Adrenal gland (tissue), 5 donors: ENCODE results near the gene LYRM2.

Experiments
- POLR2A ChIP-seq, 2 donors: fragments of 450-650 bp; IDR thresholded peaks; one replicate each; pipeline ENCODE4 v1.6.1; 2017; ENCODE audit warnings: antibody characterized with exemption in 2 of 2, mild to moderate bottlenecking in 2 of 2, moderate library complexity in 1 of 2
- TF ChIP-seq, protein P1 (sequence below), 6 experiments: fragments of 450-650 bp in 4 of 6; fragments of 200-600 bp in 2 of 6; sonication (generic) in 1 of 6; IDR thresholded peaks; 1 replicate in 5 of 6; 2 replicates in 1 of 6; pipeline versions ENCODE4 v1.5.1 to v1.8.0; 2016 to 2021; ENCODE audit warnings: antibody characterized with exemption in 6 of 6, mild to moderate bottlenecking in 2 of 6, moderate library complexity in 1 of 6
- donor health status: DM: no; HTN: no; CAD: no.

DNA sequence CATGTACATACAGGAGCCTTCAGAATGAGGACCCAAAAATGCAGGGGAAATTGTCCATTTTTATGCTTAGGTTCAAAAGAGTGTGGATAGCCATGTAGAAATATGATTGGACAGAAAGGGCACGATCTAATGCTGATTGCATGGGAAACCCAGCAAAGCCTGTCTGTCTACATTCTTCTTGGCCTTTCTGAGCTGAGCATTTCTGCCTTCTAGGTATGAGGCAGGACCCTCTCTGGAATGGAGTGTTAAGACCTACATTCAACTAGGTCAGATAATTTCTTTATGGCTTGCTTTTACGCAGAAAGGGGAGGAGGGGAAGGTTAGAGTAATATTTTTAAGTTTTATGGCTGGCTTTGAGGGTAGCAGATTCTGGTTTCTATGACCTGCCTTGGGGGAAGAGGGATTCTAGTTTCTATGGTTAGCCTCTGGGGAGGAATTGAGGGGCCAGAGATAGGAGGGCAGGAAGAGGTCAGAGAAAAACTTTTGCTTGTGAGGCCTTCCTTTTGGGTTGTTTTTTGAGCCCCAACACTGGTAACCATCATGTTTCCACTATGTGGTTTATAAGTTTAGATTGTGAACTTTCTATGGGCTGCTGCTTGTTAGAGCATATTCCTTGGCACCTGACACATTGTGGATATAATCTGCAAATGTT is 63.5 kb downstream of the LYRM2 start:
- TF ChIP-seq, protein P1, sequence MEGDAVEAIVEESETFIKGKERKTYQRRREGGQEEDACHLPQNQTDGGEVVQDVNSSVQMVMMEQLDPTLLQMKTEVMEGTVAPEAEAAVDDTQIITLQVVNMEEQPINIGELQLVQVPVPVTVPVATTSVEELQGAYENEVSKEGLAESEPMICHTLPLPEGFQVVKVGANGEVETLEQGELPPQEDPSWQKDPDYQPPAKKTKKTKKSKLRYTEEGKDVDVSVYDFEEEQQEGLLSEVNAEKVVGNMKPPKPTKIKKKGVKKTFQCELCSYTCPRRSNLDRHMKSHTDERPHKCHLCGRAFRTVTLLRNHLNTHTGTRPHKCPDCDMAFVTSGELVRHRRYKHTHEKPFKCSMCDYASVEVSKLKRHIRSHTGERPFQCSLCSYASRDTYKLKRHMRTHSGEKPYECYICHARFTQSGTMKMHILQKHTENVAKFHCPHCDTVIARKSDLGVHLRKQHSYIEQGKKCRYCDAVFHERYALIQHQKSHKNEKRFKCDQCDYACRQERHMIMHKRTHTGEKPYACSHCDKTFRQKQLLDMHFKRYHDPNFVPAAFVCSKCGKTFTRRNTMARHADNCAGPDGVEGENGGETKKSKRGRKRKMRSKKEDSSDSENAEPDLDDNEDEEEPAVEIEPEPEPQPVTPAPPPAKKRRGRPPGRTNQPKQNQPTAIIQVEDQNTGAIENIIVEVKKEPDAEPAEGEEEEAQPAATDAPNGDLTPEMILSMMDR (IDR thresholded peaks at IDR 0.05), result no peak
- no peak for TF ChIP-seq POLR2A (IDR thresholded peaks at IDR 0.05)
